ENCODE data around the gene DACH1.

DACH1 gene

GRCh38 chr13:71474936-71475335 is 392.1 kb downstream of the DACH1 start:
- no peak for DNase-seq

- DNase-seq = no peak
Measured at GRCh38 chr13:71469626-71470025, 397.4 kb downstream of the DACH1 start.

- DNase-seq = no peak
Measured at GRCh38 chr13:71464686-71465085, 402.3 kb downstream of the DACH1 start.

GRCh38 chr13:71461892-71462291 is 405.1 kb downstream of the DACH1 start:
- DNase-seq = no peak

GRCh38 chr13:71460211-71460610 is 406.8 kb downstream of the DACH1 start:
- DNase-seq = no peak

GRCh38 chr13:71459708-71460107 is 407.3 kb downstream of the DACH1 start:
- DNase-seq = no peak

- no peak for DNase-seq
Measured at GRCh38 chr13:71457645-71458044, 409.4 kb downstream of the DACH1 start.

- DNase-seq = no peak
Measured at GRCh38 chr13:71456136-71456535, 410.9 kb downstream of the DACH1 start.

- no peak for DNase-seq
Measured at GRCh38 chr13:71454509-71454908, 412.5 kb downstream of the DACH1 start.

GRCh38 chr13:71448080-71448630 is 418.8 kb downstream of the DACH1 start:
- no peak for DNase-seq

GRCh38 chr13:71437704-71438103 is 429.3 kb downstream of the DACH1 start:
- DNase-seq = no peak

- DNase-seq = no peak
Measured at GRCh38 chr13:71430681-71431080, 436.3 kb downstream of the DACH1 start.

GRCh38 chr13:71417205-71417604 is 449.8 kb downstream of the DACH1 start:
- DNase-seq = no peak

GRCh38 chr13:71412231-71412630 is 454.8 kb downstream of the DACH1 start:
- DNase-seq = no peak

GRCh38 chr13:71408416-71408815 is 458.6 kb downstream of the DACH1 start:
- no peak for DNase-seq

GRCh38 chr13:71399631-71400215 is 467.3 kb downstream of the DACH1 start:
- DNase-seq = no peak

GRCh38 chr13:71396149-71396548 is 470.9 kb downstream of the DACH1 start:
- no peak for DNase-seq

- DNase-seq = no peak
Measured at GRCh38 chr13:71395053-71395452, 472.0 kb downstream of the DACH1 start.

- DNase-seq = no peak
Measured at GRCh38 chr13:71394176-71394575, 472.8 kb downstream of the DACH1 start.
